PC-9 (cell line): ENCODE results near the gene MAGI2.

Source experiments
- CTCF ChIP-seq: fragments of 200-600 bp; sonication (generic); conservative IDR thresholded peaks from 2 replicates; pipeline ENCODE4 v1.6.1; 2017; ENCODE audit warnings: mixed run types, antibody characterized with exemption, mild to moderate bottlenecking, moderate library complexity
- EZH2 ChIP-seq: fragments of 200-600 bp; sonication (generic); IDR thresholded peaks from 2 replicates; pipeline ENCODE4 v1.8.0; 2017; ENCODE audit warnings: antibody characterized with exemption, low read depth

GRCh38 chr7:78985509-78985908 is 468.0 kb downstream of the MAGI2 start:
- no peak; the same call in 1 of the 2 replicates for TF ChIP-seq CTCF
- no peak for TF ChIP-seq EZH2
